Mesothelial cell of epicardium (in vitro differentiated cells): ENCODE measurements around the gene ABCC9. TPM values are rescaled to one million over a fixed set of nuclear protein-coding genes. Genes with fewer than 3 reads are reported as not detected.
"Not testable (repeated sequence)": the region's sequence is repeated elsewhere in the genome, so short reads cannot be mapped to it uniquely, and the experiment has no call there.

Experiments
- DNase-seq, 2 experiments: peaks; one replicate each; pipeline ENCODE4 v3.0.0; 2021; ENCODE audit warnings: low spot score in 2 of 2; ENCODE audit not compliant: unreplicated experiment in 2 of 2
- H3K27ac Mint-ChIP-seq: 2 replicates; pipeline ENCODE4 v1.8.0; 2021; ENCODE audit warnings: mixed read lengths
- H3K27me3 Mint-ChIP-seq: 2 replicates; pipeline ENCODE4 v1.8.0; 2021; ENCODE audit warnings: low read depth, mixed read lengths
- H3K36me3 Mint-ChIP-seq: 2 replicates; pipeline ENCODE4 v1.8.0; 2021; ENCODE audit warnings: mixed read lengths
- H3K4me1 Mint-ChIP-seq: 2 replicates; pipeline ENCODE4 v1.8.0; 2021; ENCODE audit warnings: mixed read lengths
- H3K4me3 Mint-ChIP-seq: 2 replicates; pipeline ENCODE4 v1.8.0; 2021; ENCODE audit warnings: mild to moderate bottlenecking, moderate library complexity, mixed read lengths
- H3K9me3 Mint-ChIP-seq: 2 replicates; pipeline ENCODE4 v1.8.0; 2021; ENCODE audit warnings: mixed read lengths
- CTCF ChIP-seq: fragments of 200-600 bp; sonication (generic); IDR thresholded peaks from one replicate; pipeline ENCODE4 v1.5.0; 2021; ENCODE audit warnings: antibody characterized with exemption; ENCODE audit not compliant: unreplicated experiment
- total RNA-seq: library from RNA; stranded (reverse); gene quantifications from 3 replicates; pipeline ENCODE4 v1.2.1, GENCODE V29; 2021

ABCC9 gene
- total RNA-seq, 1 donor from 2014 or later, result 1.4 TPM

GRCh38 chr12:21906919-21907493 lies 34.2 kb downstream of the ABCC9 start:
- Mint-ChIP-seq H3K27me3 (peaks cover 15% of the 10 kb centered on the region), H3K4me1 (no peaks in the 10 kb centered on the region), H3K4me3 (no peak overlapping the region), H3K9me3 (no peaks in the 10 kb centered on the region), H3K36me3 (no peaks in the 10 kb centered on the region), H3K27ac (no peak overlapping the region)
- TF ChIP-seq CTCF, result no peak
- DNase-seq, result no peak

GRCh38 chr12:21899532-21899931 lies 41.7 kb downstream of the ABCC9 start:
- not testable (repeated sequence) for H3K4me1 Mint-ChIP-seq, H3K27ac Mint-ChIP-seq, H3K36me3 Mint-ChIP-seq, DNase-seq, H3K27me3 Mint-ChIP-seq, H3K4me3 Mint-ChIP-seq
- peaks cover 16% of the 10 kb centered on the region for H3K9me3 Mint-ChIP-seq

- Mint-ChIP-seq H3K4me3 (no peak overlapping the region), H3K27me3 (no peaks in the 10 kb centered on the region), H3K9me3 (peaks cover 14% of the 10 kb centered on the region), H3K27ac (no peak overlapping the region), H3K36me3 (no peaks in the 10 kb centered on the region), H3K4me1 (no peaks in the 10 kb centered on the region)
- no peak for DNase-seq
- TF ChIP-seq CTCF, result no peak
Observed at GRCh38 chr12:21895651-21896050, 45.6 kb downstream of the ABCC9 start.

GRCh38 chr12:21894792-21895595 lies 46.2 kb downstream of the ABCC9 start:
- no peak overlapping the region for H3K4me3 Mint-ChIP-seq
- TF ChIP-seq CTCF, result no peak
- peaks cover 10% of the 10 kb centered on the region for H3K9me3 Mint-ChIP-seq
- no peaks in the 10 kb centered on the region for H3K27me3 Mint-ChIP-seq
- H3K27ac Mint-ChIP-seq, result no peak overlapping the region
- H3K4me1 Mint-ChIP-seq, result no peaks in the 10 kb centered on the region
- DNase-seq, result no peak
- no peaks in the 10 kb centered on the region for H3K36me3 Mint-ChIP-seq

GRCh38 chr12:21893924-21894323 lies 47.3 kb downstream of the ABCC9 start:
- no peak overlapping the region for H3K27ac Mint-ChIP-seq
- TF ChIP-seq CTCF, result no peak
- no peak overlapping the region for H3K4me3 Mint-ChIP-seq
- no peaks in the 10 kb centered on the region for H3K36me3 Mint-ChIP-seq
- no peak for DNase-seq
- H3K4me1 Mint-ChIP-seq, result no peaks in the 10 kb centered on the region
- no peaks in the 10 kb centered on the region for H3K27me3 Mint-ChIP-seq
- peaks cover 10% of the 10 kb centered on the region for H3K9me3 Mint-ChIP-seq

- Mint-ChIP-seq H3K9me3 (peaks cover 5% of the 10 kb centered on the region), H3K36me3 (no peaks in the 10 kb centered on the region), H3K27me3 (no peaks in the 10 kb centered on the region), H3K4me1 (no peaks in the 10 kb centered on the region), H3K27ac (no peak overlapping the region), H3K4me3 (no peak overlapping the region)
- TF ChIP-seq CTCF, result no peak
- no peak for DNase-seq
Observed at GRCh38 chr12:21892341-21892740, 48.9 kb downstream of the ABCC9 start.
